Measurements from ENCODE around the gene CEP95. TPM values are rescaled to one million over a fixed set of nuclear protein-coding genes. Genes with fewer than 3 reads are reported as not detected.

The CEP95 gene
- polyA plus RNA-seq, 3 donors, result 4.6 to 42.1 (median 5.0) TPM

- Histone ChIP-seq H3K9me3 (replicated peaks in 1 of 2; ENCODE audit: control insufficient read depth in 1 of 2, insufficient read depth in 1 of 2, low read length in 2 of 2) (no peaks in the 10 kb centered on the region), H3K4me3 (replicated peaks in 1 of 3; ENCODE audit: low read depth in 2 of 3, low read length in 3 of 3) (no peak overlapping the region), H3K27ac (ENCODE audit: low read depth in 1 of 2, low read length in 2 of 2) (no peak overlapping the region), H3K4me2 (replicated peaks; ENCODE audit: extremely low read depth, low read length, poor library complexity, severe bottlenecking) (no peak overlapping the region), H4K20me1 (ENCODE audit: insufficient read depth, low read length) (peaks cover 7% of the 10 kb centered on the region), H3K27me3 (ENCODE audit: control insufficient read depth in 2 of 2, insufficient read depth in 2 of 2, low read length in 2 of 2) (no peaks in the 10 kb centered on the region), H3K9ac (ENCODE audit: insufficient read depth, low read length, poor library complexity, severe bottlenecking) (no peak overlapping the region), H2AFZ (ENCODE audit: insufficient read depth, low read depth, low read length, poor library complexity, severe bottlenecking) (no peak overlapping the region), H3K79me2 (ENCODE audit: insufficient read depth, low read length) (no peaks in the 10 kb centered on the region), H3K36me3 (replicated peaks in 1 of 2; ENCODE audit: control insufficient read depth in 1 of 2, insufficient read depth in 2 of 2, low read length in 2 of 2) (peaks cover 46 to 82% of the 10 kb centered on the region in 2 donors), H3K4me1 (ENCODE audit: control insufficient read depth in 1 of 2, insufficient read depth in 2 of 2, low read length in 2 of 2) (no peaks in the 10 kb centered on the region)
- no peak for DNase-seq
- no peak for TF ChIP-seq CTCF (IDR thresholded peaks at IDR 0.05)
- no peaks in the 10 kb centered on the region for H3K9me3 Mint-ChIP-seq
- no peak overlapping the region for H3K4me3 Mint-ChIP-seq
- no peaks in the 10 kb centered on the region for H3K27me3 Mint-ChIP-seq (ENCODE audit: low read depth in 3 of 3)
- intact Hi-C loops (cut with micrococcal nuclease), result no loop called here
- H3K27ac Mint-ChIP-seq, result no peak overlapping the region
- H3K4me1 Mint-ChIP-seq, result no peaks in the 10 kb centered on the region
- WGBS (ENCODE audit: insufficient coverage), result no CpG with 5 or more reads among the region's 1 CpG
- peaks cover 52 to 76% of the 10 kb centered on the region in 2 donors for H3K36me3 Mint-ChIP-seq
Observed at GRCh38 chr17:64564098-64564497, 57.3 kb downstream of the CEP95 start.

- H3K27ac ChIP-seq (ENCODE audit: low read depth in 1 of 2, low read length in 2 of 2), result no peak overlapping the region
- H3K27ac Mint-ChIP-seq, result no peak overlapping the region
- H3K79me2 ChIP-seq (ENCODE audit: insufficient read depth, low read length), result no peaks in the 10 kb centered on the region
- H4K20me1 ChIP-seq (ENCODE audit: insufficient read depth, low read length), result peaks cover 7% of the 10 kb centered on the region
- H3K9me3 Mint-ChIP-seq, result no peaks in the 10 kb centered on the region
- no peaks in the 10 kb centered on the region for H3K27me3 Mint-ChIP-seq (ENCODE audit: low read depth in 3 of 3)
- H2AFZ ChIP-seq (ENCODE audit: insufficient read depth, low read depth, low read length, poor library complexity, severe bottlenecking), result no peak overlapping the region
- no peaks in the 10 kb centered on the region for H3K4me1 Mint-ChIP-seq
- no peaks in the 10 kb centered on the region for H3K9me3 ChIP-seq (replicated peaks in 1 of 2; ENCODE audit: control insufficient read depth in 1 of 2, insufficient read depth in 1 of 2, low read length in 2 of 2)
- H3K27me3 ChIP-seq (ENCODE audit: control insufficient read depth in 2 of 2, insufficient read depth in 2 of 2, low read length in 2 of 2), result no peaks in the 10 kb centered on the region
- peaks cover 54 to 87% of the 10 kb centered on the region in 2 donors for H3K36me3 ChIP-seq (replicated peaks in 1 of 2; ENCODE audit: control insufficient read depth in 1 of 2, insufficient read depth in 2 of 2, low read length in 2 of 2)
- DNase-seq, result no peak
- no peaks in the 10 kb centered on the region for H3K4me1 ChIP-seq (ENCODE audit: control insufficient read depth in 1 of 2, insufficient read depth in 2 of 2, low read length in 2 of 2)
- no peak for TF ChIP-seq CTCF (IDR thresholded peaks at IDR 0.05)
- no peak overlapping the region for H3K4me3 Mint-ChIP-seq
- intact Hi-C loops (cut with micrococcal nuclease), result no loop called here
- no peak overlapping the region for H3K4me2 ChIP-seq (replicated peaks; ENCODE audit: extremely low read depth, low read length, poor library complexity, severe bottlenecking)
- H3K4me3 ChIP-seq (replicated peaks in 1 of 3; ENCODE audit: low read depth in 2 of 3, low read length in 3 of 3), result no peak overlapping the region
- H3K9ac ChIP-seq (ENCODE audit: insufficient read depth, low read length, poor library complexity, severe bottlenecking), result no peak overlapping the region
- H3K36me3 Mint-ChIP-seq, result peaks cover 55 to 71% of the 10 kb centered on the region in 2 donors
Observed at GRCh38 chr17:64565563-64565962, 58.8 kb downstream of the CEP95 start.

Measured in CD14-positive monocyte (primary cell).